T-helper 2 cell (primary cell): ENCODE results near the gene RAB6B.

ENCODE experiments used
- DNase-seq, 5 experiments: peaks; one replicate each; pipeline versions ENCODE4 v3.0.0 to v3.0.0-alpha.2; 2012 to 2022

RAB6B gene

DNA sequence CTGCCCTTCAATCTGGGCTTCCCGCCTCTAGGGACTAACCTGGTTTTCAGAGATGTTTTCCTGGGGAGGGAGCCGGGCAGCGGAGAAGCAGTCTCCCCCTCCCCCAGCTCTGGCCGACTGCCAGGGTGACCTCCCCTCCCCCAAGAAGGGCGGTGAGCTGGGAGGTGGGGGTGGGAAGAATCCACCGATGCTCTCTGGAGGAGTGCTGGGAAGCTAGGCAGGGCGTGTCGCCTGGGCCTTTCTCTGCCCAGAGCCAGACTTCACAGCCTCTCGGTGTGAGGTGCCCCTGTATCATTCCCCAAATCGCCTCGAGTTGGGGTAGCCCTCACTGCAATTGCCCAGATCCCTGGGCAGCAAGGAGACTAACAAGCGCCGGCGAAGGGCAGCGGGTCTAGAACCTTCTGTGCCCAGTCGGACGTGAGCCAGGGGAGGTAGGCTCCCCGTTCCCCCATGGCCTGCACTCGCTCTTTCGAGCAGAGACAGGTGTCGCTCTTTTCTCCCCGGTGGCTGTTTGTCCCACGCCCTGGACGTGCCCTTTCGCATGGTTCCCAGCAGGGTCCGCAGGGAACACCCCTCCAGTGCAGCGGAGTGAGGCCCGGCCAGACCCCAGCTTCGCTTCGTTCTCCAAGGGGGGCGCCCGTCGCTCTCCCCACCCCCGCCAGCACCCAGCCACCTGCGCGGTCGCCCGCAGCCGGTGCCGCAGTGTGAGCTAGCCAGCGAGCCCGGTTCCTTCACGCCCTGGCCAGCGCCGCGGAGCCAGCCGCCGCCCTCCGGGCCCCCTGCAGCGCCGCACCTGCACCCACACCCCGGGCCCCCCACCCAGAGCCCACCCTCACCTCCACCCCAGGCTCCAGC is 1.1 kb downstream of the RAB6B start:
- no peak for DNase-seq

DNA sequence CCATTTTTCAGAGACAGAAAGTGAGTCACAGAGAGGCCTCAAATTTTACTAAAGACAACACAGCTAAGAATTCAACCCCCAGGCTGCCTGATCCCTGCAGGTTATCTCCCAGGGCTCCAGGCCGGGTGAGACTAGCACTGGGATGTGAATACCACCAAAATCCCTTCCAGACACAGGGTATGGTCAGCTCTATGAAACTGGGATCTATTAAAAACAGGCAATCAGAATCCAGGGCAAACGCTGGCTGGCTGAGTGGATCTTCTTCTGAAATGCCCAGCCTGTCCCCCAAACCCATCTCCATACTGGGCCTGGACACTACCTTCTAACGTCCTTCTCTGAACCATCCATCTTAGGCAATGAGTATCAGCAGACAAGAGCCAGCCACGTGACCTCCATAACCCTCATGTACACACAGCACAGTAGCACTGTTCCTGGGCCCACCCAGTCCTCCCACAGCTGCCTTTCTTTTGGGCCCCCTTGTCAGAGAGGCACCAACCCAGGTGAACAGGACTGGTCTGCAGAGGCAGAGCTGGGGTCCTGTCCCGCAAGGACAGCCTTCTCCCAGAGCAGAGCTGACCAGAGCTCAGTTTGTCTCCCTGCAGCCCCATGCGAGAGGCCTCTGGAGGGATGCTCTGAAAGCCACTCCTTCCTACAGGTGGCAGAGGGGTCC is 1.9 kb downstream of the RAB6B start:
- no peak for DNase-seq

DNA sequence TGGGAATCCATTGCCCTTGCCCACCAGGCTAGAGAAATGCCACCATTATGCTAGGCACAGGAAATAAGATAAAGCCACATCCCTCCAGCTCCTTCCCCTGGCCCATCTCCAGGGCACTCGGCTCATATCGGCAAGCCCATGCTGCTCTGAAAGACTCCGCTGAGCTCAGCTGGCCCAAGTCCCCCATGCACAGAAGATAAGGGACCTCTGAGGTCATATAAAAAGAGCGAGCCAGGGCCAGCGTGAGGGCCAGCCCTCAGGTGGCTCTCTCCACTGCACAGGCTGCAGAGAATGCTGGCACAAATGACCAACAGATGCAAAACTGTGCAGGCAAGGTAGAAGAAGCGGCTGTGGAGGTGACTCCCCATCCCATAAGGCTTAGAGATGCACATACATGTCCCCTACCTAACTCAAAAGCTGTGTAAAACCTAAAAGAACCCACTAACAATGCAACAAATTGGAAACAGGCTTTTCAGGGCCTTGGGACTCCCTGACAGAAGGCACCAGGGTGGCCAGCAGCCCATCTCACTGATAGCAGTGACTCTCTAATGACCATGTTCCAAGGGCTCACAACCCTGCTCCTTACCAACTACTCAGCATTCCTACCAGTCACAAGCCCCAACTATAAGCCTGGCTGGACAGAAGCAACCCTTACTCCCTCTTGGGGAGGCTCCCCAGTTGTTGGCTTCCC is 3.0 kb downstream of the RAB6B start:
- no peak for DNase-seq

DNA sequence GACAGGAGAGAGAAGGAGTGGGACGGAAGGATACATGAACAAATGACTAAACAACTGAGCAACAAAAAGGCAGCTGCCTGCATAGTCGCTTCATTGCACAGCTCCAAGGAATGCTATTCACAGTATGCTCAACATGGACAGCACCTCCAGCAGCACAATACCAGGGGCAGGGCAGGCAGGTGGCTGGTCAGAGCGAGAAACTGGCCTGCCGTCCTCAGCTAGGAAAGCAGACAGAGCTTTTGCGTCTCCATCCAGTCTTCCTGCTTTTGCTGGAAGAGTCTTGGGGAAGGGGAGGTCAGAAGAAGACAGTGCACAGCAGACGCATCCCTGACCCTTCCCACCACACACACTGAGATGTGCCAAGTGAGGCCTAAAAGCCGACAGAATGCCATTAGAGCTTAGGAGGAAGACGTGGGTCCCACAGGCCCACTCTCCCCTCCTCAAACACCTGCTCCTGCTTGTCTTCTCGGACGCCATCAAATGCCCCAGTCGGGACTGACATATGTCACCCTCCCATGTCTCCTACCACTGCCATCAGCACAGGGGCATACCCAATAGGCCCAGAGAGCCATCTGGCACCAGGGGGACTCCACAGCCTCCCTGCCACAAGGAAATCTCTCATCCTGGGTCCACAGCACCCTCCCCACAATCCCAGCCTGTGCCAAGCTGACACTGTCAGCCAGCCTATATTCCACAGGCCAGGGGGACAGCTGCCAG is 3.9 kb downstream of the RAB6B start:
- no peak for DNase-seq

DNA sequence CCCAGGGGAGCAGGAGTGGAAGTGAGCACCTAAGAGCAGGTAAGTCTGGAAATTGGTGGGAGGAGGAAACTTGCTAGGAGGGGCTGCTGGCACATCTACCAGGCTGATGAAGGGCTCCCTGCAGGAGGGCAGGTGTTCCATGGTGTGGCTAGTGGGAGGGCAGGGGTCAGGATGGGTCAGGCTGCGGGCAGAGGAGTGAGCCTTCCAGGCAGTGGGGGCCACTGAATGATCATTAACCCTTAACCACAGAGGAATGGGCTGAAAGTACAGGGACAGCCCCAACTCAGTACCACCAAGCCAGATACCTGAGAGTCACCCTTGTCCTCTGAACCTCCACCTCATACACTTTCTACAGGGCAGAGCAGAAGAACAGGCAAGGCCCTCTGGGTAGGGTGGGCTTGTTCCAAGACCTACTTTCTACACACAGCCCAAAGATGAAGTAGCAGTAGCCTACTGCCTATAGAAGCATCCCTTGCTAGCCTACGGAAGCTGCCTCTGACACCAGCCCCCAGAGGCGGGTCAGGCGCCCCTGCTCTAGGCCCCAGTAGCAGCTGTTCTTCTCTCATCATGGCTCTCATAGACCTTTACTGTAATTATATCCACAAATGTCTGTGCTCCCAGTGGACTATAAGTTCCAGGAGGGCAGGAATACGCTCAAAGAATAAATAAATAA is 4.6 kb downstream of the RAB6B start:
- no peak for DNase-seq

DNA sequence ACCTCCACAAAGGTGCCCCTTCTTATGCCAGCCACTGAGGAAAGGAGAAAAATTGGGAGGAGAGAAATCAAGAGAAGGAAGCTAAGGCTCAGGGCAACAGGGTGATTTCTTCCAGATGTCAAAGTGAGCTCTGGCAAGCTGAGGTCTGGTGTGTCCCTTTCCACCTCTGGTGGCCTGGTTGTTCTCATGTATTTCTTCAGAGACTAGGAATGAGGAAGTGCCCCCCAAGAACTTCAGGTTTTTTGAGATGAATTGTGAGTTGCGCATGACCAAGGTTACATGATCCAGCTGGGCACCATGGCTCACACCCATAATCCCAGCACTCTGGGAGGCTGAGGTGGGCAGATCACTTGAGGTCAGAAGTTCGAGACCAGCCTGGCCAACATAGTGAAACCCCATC is 5.6 kb downstream of the RAB6B start:
- DNase-seq: no peak

DNA sequence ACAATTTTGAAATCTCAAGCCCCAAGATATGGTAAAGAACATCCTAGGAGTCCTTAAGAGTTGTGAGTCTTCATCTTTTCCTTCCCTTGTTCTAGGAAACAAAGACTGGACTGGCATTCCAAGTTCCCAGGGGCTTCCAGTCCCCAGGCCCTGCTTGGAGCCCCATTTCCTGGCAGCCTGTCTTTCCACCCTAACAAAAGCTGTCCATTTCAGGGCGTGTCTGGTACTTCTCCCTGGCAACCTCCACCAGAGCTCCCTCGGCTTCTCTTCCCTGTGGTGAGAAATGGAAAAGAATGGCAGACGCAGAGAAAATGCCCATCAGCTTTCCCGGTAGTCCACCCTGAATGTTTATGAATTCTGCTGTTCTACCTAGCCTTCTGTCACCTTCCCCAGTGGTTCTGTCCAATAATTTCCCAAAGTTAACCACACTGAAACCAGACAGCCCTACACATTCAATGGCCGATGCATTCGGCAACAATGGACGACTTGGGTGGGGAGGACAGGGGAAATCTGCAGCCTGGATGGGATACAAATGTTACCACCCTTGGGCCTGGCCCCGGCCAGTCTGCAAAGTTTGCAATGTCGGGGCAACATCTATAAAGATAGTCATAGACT is 6.8 kb downstream of the RAB6B start:
- DNase-seq: no peak

DNA sequence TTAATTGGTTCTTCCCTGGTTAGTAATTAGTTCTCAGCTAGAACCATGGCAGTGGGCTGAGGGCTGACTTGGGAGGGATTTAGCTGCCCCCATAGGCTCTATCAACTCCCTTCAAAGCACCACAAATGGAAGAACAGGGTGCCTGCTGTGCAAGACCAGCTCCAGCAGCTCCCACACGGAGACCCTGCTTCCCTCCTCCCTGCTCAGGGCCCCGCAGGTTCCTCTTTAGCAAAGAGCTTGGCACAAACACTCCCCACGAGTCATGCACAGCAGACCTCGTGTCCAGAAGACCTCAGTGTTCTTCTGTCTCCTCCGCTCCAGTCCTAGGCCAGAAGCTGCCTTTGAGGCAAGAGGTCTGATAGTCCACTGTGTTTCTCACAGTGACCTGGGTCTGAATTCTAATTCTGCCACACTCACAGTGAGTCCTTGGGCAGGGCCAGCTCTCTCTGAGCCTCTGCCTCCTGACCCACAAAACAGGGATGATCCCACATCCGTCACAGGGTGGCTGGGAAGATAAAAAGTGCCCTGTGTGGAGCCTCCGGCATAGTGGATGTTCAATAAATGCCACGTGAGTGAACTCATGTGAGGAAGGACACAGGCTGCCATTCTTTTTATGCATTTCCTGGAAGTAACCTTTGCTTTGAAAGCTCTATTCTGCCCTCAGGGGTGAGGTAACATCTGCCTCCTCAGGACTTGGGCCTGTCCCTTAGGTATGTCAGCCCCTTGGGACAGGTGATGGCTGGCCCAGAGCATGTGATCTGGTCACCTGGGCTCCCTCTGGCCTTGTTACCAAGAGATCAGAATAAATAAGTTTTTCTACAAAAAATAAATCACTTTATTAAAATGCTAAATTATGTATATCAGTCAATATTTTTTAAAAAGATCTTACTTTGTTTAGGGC is 7.6 kb downstream of the RAB6B start:
- no peak for DNase-seq

DNA sequence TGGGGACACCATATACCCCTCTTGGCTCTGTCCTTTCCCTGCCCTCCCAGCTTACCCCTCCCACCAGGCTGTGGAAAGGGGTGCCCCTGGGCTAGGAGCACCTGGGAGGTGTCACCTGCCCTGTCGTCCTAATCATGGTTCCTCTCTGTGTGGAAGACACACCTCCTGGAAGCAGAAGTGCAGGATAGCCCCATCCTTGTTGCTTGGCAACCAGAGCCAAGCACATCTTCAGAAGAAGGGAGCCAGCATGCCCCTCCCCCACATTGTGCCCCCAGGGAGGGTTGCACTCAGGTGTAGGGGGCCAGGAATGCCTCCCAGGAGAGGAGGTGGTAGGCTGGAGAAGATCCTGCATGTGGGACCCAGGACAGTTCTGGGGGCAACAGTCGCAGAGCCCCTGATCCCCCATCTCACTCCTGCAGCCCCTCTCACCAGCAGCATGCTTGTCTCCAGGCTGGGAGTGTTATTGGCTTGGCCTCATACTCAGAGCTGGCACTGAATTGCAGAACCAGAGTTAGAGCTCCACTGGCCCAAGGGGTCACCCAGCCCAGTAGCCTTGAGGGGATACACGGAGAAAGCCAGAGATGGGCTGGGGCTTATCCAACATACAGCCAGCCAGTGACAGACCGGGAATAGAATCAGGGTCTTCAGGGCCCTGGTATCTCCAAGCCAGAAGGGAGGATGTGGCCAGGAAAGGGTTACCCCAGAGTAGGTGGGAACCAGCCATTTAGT is 8.4 kb downstream of the RAB6B start:
- no peak for DNase-seq

DNA sequence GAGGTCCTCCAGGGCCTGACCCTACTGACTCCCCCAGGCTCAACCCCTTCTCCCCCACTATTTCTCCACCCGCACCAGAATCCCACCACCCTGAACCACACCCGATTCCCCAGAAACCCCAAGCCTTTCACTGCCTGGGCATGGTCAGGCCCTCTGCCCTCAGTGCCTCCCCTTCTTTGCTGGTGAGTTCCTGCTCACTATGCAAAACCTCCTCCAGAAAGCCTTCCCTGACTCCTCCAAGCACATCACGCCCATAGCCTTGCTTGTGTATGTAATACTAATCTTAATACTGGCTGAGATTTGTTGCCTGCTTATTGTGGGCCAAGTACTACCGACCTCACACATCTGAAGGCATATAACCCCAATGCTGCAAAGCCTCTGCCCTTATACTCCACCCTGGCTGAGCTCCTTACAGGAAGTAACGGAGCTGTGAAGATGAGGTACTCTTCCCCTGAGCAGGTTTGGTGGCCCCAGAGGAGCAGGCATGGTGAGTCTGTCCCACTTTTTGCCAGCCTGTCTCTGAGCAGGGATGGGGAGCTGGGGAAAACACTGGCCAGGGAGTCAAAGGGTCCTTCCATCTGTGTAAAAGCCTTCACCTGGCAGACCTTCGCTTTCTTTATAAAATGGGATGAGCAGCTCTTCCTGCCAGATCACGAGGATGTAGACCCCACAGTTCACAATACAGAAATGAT is 9.5 kb downstream of the RAB6B start:
- DNase-seq: no peak

DNA sequence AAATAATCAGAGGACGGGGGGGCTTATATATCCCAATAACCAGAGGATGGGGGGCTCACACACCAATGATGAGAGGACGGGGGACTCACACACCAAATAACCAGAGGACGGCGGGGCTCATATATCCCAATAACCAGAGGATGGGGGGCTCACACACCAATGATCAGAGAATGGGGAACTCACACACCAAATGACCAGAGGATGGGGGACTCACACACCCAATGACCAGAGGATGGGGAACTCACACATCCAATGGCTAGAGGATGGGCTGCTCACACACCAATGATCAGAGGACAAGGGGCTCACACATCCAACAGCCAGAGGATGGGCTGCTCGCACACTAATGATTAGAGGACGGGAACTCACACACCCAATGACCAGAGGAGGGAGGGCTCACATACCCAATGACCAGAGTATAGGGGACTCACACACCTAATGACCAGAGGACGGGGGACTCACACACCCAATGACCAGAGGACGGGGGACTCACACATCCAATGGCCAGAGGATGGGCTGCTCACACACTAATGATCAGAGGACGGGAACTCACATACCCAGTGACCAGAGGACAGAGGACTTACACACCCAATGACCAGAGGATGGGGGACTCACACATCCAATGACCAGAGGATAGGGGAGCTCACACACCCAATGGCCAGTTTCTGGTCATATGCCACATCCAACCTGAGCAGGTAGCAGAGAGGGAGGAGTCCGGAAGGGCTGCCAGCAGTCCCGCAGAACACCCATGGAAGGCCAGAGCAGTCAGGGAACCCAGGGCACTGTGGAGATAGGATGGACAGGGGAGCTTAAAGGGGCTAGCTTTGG is 10.6 kb downstream of the RAB6B start:
- DNase-seq: no peak

DNA sequence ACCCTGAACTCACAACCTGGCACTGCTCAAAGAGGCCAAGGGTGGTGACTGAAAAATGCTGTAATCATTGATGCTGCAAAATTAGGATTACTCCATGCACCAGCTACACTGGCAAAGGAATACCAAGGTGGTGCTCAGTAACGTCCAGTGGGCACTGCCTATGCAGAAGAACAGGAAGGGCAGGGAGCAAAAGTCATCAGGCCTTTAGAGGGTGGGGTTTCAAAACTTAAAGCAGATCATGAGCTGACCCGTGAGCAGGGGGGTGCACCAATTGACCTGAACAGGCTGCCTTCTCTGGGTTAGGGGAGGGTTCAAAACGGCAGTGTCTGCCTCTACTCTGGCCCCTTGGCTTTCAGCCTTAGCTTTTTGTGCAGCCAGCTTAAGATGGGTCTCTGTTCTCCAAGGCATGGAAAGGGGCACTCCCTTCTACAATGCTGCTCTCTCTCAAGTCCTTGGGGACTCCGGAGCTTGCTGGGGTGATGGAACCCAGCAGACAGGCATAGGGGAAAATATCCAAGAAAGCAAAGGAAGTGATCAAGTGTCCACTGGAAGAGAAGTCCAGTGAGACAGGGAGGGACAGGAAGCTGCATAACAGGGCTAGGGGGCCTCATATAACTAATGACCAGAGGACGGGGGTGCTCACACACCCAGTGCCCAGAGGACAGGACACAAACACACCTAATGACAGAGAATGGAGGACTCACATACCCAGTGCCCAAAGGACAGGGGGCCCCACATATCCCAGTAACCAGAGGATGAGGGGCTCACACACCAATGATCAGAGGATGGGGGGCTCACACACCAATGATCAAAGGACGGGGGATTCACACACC is 11.4 kb downstream of the RAB6B start:
- no peak for DNase-seq

DNA sequence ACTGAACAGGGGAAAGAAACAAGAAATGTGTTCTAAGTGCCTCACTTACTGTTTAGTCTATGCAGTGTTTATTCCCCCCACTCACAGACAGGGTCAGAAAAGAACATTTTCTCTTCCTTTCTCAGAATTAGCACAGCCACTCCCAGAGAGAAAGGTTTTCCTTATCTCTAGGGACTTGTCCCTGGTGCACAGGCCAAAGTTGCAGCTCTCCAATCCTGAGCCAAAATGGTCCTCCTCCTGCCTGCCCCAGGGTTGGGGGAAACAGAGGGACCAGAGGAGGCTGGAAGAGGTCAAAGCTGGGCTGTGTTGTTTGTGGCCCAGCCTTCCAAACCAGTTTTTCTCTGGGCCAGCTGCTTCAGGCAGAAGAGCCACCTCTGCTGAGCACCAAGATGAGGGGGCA is 12.0 kb downstream of the RAB6B start:
- DNase-seq: no peak

DNA sequence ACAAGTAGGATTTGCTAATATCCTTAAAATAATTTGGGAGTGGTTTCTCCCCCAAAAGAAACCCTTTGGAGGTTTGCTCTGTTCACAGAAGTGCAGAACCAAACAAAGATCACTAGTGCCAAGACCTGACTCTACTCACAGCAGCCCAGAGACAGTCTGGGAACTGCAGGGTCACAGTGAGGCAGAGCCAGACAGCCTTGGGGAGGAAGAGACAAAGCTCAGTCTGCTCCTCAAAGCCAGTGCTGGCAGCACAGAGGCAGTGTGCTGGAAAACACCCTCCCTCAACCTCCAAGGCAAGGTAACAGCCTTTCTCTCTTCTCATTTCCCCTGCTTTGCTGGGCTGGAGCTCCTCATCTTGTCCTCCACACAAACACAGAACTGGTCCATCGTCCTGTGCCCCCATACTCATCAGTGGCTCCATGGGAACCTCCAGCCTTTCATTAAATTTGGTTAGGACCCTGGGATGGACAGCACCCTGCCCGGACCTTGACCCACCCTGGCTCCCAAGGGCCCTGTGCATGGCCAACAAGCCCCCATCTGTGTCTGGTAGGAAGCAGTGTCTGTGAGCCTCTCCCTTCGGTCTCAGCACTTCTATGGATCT is 12.6 kb downstream of the RAB6B start:
- DNase-seq: no peak

DNA sequence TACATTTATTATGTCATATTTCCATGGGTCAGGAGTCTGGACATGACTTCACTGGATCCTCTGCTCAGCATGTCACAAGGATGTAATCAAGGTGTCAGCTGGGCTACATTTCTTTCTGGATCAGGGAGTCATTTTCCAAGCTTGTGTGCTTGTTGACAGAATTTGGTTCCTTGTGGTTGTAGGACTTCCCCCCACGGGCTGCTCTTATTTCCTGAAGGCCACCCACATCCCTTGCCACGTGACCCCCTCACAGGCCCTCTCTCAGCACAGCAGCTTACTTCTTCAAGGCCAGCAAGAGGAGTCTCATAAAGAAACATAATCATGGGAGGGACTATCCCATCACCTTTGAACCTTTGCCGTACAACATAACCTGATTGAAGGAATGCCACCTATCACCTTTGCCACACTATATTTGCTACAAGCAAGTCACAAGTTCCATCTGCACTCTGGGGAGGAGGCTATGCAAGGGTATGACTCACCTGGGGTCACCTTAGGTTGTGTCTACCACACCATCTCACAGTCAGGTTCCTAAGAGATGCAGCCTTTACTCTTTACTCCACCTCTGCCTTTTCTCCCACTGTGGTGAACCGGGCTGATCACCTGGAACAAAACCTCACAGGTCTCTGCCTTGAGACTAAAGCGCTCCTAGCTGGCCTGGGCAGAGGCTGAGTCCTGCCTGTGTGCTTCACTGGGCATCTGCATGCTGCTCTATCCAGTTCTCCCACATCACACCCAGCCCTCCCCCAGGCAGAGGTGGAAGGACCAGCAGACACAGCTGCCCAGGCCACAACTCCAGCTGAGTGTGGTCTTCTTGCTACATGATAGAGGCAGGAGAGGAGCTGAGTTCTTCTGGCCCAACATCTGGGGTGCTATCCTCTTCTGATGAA is 13.5 kb downstream of the RAB6B start:
- DNase-seq: peak in 2 of 5 experiments; percentile 46

DNA sequence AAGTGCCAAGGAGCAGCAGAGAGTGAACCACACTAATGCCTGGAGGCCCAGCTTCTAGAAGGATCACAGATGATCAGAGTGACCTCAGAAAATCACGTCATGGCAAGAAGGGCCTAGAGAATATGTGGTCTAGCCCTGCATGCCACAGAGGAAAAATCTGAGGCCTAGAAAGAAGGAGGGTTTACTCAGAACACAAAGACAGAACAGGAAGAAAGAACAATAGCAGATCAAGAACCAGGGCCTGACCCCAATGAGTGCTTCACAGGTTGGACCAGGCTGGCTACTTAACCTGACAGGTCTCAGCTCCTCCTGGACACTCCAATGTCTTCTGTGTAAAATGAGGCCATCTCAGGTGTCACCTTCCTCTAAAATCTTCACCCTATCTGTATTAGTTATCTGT is 14.2 kb downstream of the RAB6B start:
- peak in 1 of 5 experiments; percentile 13 for DNase-seq
